Activated CD4-positive, CD25-positive, alpha-beta regulatory T cell (primary cell): Measurements from ENCODE around the gene SYNGAP1.

Experiments
- DNase-seq, 4 experiments: peaks; one replicate each; lab custom pipeline; 2025; lab: John Stamatoyannopoulos, UW

The SYNGAP1 gene

GRCh38 chr6:33421344-33421643 lies 1.4 kb downstream of the SYNGAP1 start:
- DNase-seq = no peak

GRCh38 chr6:33423777-33424176 lies 3.9 kb downstream of the SYNGAP1 start:
- no peak for DNase-seq

GRCh38 chr6:33424855-33425667 lies 5.2 kb downstream of the SYNGAP1 start:
- no peak for DNase-seq

GRCh38 chr6:33425668-33426577 lies 6.1 kb downstream of the SYNGAP1 start:
- peak; percentile 50 to 73 (median 70) for DNase-seq

GRCh38 chr6:33426590-33427511 lies 7.0 kb downstream of the SYNGAP1 start:
- no peak for DNase-seq

GRCh38 chr6:33427585-33428223 lies 7.8 kb downstream of the SYNGAP1 start:
- peak in 3 of 4 experiments; percentile 25 to 44 (median 41) for DNase-seq

GRCh38 chr6:33428224-33428965 lies 8.5 kb downstream of the SYNGAP1 start:
- DNase-seq = peak in 1 of 4 experiments; percentile 37

GRCh38 chr6:33428966-33429749 lies 9.3 kb downstream of the SYNGAP1 start:
- DNase-seq = no peak

- DNase-seq = no peak
These were observed 9.8 kb downstream of the SYNGAP1 start for GRCh38 chr6:33429750-33430052.

- no peak for DNase-seq
These were observed 10.5 kb downstream of the SYNGAP1 start for GRCh38 chr6:33430334-33430733.

- peak; percentile 45 to 81 (median 66) for DNase-seq
These were observed 11.4 kb downstream of the SYNGAP1 start for GRCh38 chr6:33430991-33431879.

GRCh38 chr6:33431880-33432541 lies 12.1 kb downstream of the SYNGAP1 start:
- no peak for DNase-seq

GRCh38 chr6:33432546-33432945 lies 12.7 kb downstream of the SYNGAP1 start:
- DNase-seq = no peak

- DNase-seq = no peak
These were observed 13.2 kb downstream of the SYNGAP1 start for GRCh38 chr6:33433001-33433543.

GRCh38 chr6:33433544-33434191 lies 13.8 kb downstream of the SYNGAP1 start:
- no peak for DNase-seq

GRCh38 chr6:33434961-33435360 lies 15.1 kb downstream of the SYNGAP1 start:
- no peak for DNase-seq

GRCh38 chr6:33437666-33438065 lies 17.8 kb downstream of the SYNGAP1 start:
- DNase-seq = no peak
